Fibroblast of villous mesenchyme (primary cell): ENCODE data around the gene SH3TC1. TPM values are rescaled to one million over a fixed set of nuclear protein-coding genes. Genes with fewer than 3 reads are reported as not detected.

ENCODE experiments used
- DNase-seq: peaks from one replicate; pipeline ENCODE4 v3.0.0-alpha.2; 2010; ENCODE audit warnings: low read depth
- H3K4me3 ChIP-seq: 2 replicates; pipeline ENCODE4 v1.5.1; 2011; ENCODE audit warnings: low read depth, mild to moderate bottlenecking, low read length
- total RNA-seq: library from RNA; depleted of rRNA; stranded (reverse); fragments of >200 nt; gene quantifications from 2 replicates; pipeline ENCODE4 v1.2.3, GENCODE V29; 2012
- TF ChIP-seq, protein P1 (sequence below): IDR thresholded peaks from 2 replicates; pipeline ENCODE4 v1.5.1; 2012; ENCODE audit warnings: low read depth, mild to moderate bottlenecking, low read length; ENCODE audit not compliant: insufficient read depth

The SH3TC1 gene
- total RNA-seq, 1 donor = 3.9 TPM

DNA sequence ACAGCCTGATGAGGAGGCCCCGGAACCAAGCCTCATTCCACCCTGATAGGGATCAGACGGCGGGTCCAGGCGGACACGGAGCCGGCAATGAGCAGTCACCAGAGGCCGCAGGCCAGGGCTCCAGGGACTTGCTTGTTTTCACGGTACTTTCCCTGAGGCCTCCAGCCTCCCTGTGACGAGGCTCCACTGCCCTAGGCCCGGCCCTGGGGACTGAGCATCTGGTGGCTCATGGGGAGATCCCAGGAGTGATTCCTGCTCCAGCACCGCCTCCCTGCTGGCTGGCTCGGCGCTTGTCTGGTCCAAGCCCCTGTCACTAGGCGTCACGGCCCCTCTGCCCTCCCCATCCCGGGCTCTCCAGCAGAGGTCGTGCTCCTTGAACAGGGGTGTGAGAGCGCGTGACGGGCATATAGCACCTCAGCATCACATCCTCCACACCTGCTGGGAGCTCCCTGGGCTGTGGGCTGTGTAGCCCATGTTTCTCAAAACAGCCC is 84.6 kb downstream of the SH3TC1 start:
- no peak for DNase-seq
- TF ChIP-seq, protein P1, sequence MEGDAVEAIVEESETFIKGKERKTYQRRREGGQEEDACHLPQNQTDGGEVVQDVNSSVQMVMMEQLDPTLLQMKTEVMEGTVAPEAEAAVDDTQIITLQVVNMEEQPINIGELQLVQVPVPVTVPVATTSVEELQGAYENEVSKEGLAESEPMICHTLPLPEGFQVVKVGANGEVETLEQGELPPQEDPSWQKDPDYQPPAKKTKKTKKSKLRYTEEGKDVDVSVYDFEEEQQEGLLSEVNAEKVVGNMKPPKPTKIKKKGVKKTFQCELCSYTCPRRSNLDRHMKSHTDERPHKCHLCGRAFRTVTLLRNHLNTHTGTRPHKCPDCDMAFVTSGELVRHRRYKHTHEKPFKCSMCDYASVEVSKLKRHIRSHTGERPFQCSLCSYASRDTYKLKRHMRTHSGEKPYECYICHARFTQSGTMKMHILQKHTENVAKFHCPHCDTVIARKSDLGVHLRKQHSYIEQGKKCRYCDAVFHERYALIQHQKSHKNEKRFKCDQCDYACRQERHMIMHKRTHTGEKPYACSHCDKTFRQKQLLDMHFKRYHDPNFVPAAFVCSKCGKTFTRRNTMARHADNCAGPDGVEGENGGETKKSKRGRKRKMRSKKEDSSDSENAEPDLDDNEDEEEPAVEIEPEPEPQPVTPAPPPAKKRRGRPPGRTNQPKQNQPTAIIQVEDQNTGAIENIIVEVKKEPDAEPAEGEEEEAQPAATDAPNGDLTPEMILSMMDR = no peak
- H3K4me3 ChIP-seq = no peak overlapping the region

DNA sequence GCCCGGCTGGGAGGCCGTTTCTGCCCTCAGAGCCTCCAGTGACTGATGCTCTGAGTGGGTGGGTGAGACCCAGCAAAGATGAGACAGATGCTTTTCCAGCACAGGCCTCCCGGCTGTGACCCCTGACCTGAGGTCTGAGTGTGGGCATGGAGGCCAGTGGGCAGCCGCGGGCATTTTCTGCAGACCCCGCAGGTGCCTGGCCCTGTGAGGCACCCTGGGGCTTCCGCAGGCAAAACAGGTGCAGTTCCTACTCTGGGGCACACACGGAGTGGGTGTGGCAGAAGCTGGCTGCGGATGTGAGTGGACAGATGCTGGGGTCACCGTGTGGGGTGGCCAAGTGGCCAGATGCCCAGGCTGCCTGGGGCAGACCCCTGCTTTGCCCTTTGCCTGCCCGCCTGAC is 85.3 kb downstream of the SH3TC1 start:
- no peak overlapping the region for H3K4me3 ChIP-seq
- TF ChIP-seq, protein P1 = no peak
- DNase-seq = no peak

DNA sequence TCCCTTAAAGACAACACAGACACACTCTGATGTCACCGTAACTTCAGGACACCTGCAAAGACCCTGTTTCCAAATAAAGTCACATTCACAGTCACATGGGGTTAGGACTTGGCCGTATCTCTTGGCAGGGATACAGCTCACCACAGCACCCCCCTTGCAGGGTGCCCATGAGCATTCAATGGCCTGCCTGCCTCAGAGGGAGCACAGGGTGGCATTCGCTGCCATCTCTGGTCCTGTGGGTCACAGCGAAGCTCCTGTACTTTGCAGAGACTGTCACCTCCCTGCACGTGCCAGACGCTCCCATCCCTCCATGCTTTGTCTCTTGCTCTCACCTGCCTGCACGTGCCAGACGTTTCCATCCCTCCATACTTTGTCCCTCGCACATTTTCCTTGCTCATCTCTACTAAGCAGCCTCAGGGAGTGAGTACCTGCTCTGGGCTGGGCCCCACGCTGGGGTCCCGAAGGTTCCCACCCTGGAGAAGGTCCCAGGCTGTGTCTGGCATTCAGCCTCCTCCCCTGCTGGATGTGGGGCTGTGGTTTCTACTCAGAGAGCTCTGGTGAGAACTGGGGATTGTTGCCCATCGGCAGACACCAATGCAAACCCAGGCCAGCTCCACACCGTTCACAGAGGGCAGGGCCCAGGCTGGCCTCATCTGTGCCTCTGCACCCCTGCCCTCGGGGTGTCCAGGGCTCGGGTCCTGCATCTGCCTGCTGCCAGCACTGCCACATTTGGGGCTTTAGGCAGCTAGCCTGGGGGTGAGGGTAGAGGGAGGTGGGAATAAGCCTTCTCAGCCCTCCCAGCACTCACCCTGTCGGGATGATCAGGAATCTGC is 86.3 kb downstream of the SH3TC1 start:
- TF ChIP-seq, protein P1 = no peak
- no peak overlapping the region for H3K4me3 ChIP-seq
- no peak for DNase-seq

DNA sequence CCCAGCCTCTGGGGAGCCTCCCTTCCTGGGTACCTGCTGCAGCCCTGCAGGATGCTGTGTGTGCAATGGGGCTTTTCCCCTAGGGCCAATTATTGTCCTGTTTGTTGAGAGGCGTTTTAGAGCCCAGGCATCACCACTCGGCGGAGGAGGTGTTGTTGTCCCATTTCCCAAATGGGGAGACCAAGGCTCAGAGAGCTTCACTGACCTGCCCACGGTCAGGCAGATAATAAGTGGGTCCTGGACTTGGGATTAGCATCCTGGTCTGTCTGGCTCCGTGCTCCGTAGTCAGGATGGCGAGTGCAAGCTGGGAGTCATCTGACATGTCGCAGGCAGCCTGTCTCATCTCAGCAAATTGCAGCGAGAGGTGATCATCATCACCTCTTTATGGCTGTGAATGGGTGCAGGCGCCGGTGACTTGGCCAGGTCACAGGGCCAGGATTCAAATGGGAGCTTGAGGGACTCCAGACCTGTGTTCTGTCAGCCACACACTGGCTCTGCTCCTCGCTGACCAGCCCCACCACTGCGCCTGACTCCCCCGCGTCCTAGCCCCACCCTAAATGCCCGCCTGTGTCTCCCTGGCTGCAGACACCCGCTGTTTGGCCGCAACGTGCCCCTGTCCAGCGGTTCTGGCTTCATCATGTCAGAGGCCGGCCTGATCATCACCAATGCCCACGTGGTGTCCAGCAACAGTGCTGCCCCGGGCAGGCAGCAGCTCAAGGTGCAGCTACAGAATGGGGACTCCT is 87.1 kb downstream of the SH3TC1 start:
- TF ChIP-seq, protein P1 = no peak
- H3K4me3 ChIP-seq = no peak overlapping the region
- no peak for DNase-seq

DNA sequence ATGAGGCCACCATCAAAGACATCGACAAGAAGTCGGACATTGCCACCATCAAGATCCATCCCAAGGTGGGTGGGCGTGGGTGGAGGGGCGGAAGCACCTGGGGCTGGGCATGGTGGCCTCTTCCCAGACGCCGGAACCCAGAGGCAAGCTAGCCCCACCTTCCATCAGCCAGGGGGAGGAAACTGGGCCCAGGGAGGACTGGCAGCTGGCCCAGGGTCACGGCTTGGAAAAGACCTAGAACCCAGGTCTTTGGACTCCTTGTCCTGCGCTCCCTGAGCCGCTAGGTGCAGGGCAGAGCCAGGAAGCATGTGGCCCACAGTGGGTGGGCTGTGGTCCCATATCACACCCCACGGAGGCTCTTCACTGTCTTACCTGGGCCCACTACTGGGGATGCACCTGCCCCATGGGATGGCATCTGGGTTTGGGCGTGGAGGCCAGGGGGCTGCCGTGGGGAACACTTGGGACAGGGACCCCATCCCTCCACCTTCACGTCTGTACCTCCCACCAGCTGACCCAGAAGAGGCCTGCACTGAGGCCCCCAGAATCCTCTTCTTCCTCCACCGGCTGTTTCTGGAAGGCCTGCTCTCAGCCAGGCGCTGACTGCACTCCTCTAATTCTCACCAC is 87.7 kb downstream of the SH3TC1 start:
- H3K4me3 ChIP-seq = no peak overlapping the region
- TF ChIP-seq, protein P1 = no peak
- no peak for DNase-seq

DNA sequence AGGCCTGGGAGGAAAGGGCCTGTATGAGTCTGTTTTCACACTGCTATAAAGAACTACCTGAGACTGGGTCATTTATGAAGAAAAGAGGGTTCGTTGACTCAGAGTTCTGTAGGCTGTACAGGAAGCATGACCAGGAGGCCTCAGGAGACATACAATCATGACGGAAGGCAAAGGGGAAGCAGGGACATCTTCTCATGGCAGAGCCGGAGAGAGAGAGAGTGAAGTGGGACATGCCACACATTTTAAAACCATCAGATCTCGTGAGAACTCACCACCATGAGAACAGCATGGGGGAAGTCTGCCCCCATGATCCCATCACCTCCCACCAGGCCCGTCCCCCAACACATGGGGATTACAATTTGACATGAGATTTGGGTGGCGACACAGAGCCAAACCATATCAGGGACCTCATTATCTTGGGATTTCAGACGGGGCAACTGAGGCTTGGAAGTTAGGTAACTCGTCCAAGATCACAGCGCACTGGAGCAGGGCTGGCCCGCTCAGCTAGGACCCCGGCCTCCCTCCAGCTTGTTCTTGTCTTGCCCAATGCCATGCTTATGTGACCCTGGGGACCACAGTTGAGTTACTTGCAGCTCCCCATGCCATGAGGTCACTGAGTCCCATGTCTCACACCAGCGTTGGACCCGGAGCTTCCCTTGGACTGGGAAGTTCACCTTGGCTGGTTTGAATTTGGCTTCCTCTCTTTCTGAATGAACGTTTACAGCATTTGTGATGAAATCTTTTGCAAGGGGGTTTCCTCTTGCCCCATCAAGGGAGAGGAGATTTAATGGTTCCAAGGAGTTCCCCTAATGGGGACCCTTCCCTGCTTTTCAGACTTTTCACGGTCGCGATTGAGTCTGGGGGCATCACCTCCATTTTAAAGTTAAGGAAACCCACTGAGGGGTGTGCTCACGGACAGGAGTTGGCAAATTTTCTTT is 88.5 kb downstream of the SH3TC1 start:
- TF ChIP-seq, protein P1 = no peak
- H3K4me3 ChIP-seq = no peak overlapping the region
- DNase-seq = no peak
